Dermis microvascular lymphatic vessel endothelial cell (primary cell): ENCODE measurements around the gene VAV2. TPM values are rescaled to one million over a fixed set of nuclear protein-coding genes. Genes with fewer than 3 reads are reported as not detected.
A peak's percentile ranks its signal among the peaks of the same experiment; 100 is the strongest.
"Not testable (repeated sequence)": the region's sequence is repeated elsewhere in the genome, so short reads cannot be mapped to it uniquely, and the experiment has no call there.

Experiments
- DNase-seq, 2 donors: peaks; one replicate each; pipeline versions ENCODE4 v3.0.0 to v3.0.0-alpha.2; 2010; ENCODE audit warnings: low read depth in 2 of 2
- total RNA-seq: library from RNA; depleted of rRNA; stranded (reverse); fragments of >200 nt; gene quantifications from 2 replicates; pipeline ENCODE4 v1.2.1, GENCODE V29; 2014

The VAV2 gene
- total RNA-seq, 1 donor from 2014 or later: 15.0 TPM

DNA sequence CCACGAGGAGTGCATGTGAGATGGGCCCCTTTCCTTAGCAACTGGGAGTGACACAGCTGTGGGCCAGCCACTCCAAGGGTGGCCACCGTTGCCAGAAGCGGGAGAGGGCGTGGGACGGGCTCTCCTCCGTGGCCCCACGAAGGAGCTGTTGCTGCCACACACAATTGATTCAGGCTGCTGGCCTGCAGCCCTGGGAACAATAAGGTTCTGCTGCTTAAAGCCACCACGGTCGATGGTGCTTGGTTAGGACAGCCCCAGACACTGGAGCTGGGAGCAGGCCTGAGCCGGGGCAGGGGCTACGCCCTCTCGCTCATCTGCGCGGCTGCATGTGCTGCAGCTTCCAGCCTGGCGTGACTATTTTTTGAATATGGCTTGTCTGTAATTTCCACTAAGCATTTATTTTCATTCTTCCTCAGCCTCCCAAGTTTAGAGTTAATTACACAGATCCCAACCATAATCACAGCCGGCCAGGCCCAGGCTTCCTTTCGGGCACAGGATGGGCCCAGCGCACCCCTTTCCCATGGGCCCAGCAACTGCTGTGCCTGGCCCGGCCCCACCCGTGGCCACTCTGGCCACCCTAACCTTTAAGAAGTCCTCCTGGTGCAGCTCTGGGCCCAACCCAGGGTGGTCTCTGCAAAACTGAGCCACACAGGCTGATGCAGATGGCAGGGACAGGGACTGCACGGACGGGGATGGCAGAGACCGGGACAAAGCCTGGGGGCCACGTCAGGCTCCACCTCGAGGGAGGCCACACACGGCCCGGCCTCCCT is 49.7 kb downstream of the VAV2 start:
- DNase-seq: no peak

DNA sequence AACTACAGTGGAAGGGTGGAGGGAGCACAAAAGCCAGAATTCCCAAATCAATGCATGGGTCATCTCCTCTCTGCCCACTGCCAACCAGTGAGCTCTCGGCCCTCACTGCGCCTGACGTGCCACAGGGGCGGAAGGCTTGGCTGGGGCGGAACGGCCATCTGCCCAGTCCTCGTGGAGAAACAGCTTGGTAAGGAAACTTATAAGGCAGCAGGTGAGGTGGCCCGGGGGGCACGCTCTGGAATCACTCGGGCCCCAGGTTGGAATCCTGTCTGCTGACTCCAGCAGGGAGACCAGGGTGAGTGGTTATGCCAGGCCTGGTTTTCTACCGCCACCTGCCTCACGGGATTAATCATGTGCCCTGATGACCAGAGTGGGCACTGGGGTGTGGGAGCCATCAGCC is 52.3 kb downstream of the VAV2 start:
- no peak for DNase-seq

GRCh38 chr9:133939171-133939785 is 52.8 kb downstream of the VAV2 start:
- no peak for DNase-seq

DNA sequence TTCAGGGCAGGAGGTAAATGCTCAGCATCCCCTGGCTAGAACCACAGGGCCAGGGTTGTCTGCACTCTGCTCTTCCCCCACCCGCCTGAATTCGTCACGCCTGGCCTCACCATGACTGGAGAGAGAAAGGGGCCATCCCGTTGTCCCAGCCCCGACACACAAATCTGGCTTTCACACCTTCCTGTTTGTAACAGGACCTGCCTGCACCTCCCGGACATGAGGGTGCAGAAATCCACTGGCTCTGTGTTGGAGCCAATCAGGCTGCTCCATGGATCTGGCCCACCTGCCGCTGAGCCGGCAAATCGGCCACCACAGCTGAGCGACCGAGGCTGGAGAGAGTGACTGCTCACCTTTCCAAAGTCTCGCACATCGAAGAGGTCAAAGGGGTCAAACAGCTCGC is 53.4 kb downstream of the VAV2 start:
- no peak for DNase-seq

DNA sequence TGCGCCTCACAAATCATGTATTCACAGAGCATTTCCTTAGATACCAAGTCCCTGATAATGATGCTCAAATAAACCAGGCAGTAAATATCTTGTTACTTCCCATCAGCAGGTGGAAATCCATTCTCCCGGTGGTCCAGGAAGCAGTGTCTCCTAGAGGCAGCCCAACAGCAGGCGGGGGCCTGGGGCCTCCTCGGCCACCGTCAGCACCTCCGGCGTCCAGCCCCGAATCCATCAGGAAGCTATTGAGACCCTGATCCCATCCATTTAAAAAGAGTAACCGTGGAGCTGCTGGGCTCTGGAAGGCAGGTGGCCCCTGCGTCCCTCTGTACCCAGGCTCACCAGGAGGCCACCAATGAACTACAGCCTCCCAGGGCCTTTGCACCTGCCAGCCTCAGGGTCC is 54.0 kb downstream of the VAV2 start:
- no peak for DNase-seq

DNA sequence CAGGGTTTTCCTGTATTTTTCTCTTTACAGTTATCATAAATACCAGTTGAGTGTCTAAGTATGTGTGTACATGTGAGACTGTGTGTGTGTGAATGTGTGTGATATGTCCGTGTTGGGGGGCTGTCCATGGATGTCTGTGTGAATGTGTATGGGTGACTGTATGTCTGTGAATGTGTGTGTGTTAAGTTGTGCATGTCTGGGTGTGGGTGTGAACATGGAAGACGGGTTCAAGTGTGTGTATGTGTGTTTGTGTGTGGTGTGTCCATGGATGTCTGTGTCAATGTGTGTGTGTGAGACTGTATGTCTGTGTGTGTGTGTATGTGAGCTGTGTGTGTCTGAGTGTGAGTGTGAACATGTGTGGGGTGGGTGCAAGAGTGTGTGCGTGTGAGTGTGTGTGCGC is 55.0 kb downstream of the VAV2 start:
- DNase-seq: no peak

DNA sequence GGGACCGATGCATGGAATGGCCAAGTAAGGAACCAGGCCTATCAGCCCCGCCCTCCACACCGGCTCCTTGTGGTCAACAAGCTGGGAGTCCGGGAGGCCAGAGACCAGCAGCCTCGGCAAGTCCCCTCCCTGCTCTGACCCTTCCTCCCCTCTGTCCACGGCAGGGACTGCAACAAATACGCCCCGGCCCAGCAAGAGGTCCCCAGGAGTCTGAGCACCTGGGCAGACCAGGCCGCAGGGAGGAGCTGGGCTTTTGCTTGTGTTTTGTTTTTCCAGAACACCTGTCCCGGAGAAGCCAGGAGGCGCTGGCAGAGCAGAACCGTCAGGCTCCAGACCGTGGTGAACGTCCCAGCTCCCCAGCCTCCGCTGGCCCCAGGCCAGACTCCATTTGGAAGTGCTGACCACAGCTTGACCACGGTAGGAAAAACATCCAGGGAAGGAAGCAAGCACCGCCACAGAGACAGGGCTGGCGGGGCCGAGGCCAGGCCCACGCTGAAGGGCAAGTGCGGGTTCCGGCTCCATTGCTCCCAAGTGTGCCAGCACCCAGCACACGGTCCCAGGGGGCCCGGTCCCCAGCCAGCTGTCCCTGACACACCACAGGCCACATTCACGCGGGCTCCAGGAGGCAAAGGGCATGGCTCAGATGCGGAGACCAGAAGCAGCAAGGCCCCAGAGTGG is 56.7 kb downstream of the VAV2 start:
- DNase-seq: peak; percentile 75 to 84

DNA sequence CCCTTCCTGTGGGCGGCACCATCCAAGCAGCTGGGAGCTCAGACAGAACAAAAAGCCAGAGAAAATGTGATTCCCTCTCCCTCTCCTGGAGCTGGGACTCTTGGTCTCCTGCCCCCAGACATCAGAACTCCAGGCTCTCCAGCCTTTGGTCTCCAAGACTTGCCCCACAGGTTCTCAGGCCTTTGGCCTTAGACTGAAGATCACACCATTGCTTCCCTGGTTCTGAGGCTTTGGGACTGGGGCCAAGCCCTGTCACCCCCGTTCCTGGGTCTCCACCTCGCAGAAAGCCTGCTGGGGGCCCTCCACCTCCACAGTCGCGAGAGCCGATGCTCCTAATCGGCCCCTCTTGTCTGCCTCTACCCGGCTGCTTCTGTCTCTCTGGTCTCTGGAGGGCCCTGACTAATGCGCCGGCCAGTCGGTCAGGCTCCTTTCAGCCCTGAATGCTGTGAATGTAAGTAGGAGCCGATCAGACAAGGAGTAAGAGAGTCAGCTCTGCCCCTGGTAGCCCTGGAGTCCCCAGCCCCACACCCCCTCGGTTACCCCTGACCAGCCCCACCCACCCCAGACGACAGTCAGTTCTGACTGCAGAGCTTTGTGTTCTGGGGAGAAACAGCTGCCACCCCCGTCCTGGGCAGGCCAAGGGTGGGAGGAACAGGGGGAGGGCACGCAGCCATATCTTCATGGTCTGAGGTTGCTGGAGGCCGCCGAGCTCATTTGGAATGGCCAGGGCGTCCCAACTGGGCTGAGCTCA is 57.5 kb downstream of the VAV2 start:
- DNase-seq: no peak

DNA sequence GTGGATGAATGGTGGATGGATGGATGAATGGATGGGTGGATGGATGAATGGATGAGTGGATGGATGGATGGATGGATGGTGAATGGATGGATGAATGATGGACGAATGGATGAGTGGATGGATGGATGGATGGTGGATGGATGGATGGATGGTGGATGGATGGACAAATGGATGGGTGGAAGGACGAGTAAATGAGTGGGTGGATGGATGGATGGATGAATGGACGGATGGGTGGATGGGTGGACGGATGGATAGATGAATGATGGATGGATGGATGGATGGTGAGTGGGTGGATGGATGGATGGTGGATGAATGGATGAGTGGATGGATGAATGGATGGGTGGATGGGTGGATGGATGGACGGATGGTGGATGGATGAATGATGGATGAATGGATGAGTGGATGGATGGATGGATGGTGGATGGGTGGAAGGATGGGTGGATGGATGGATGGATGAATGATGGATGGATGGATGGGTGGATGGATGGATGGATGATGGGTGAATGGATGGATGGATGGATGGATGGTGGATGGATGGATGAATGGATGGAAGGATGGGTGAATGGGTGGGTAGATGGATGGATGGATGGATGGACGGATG is 58.6 kb downstream of the VAV2 start:
- no peak for DNase-seq

DNA sequence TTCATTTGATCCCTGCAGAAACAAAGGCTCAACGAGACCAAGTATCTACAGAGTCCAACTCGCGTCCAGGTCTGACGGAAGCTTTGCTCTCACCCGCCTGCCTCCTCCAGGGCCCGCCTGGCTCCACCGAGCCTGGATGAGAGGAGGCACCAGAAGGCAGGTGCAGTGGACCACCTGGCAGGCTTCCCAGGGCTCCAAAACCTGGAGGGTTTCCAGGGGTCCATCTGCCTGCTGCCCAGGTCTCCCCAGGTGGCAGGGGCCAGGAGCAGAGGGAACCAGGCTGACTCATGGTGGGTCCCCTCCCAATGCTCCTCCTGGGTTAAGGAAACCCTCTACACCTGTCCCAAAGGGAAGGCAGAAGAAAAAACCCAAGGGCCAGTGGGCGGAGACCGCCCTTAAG is 59.5 kb downstream of the VAV2 start:
- DNase-seq: no peak

- DNase-seq: peak in 1 of 2 donors; percentile 75
Measured at GRCh38 chr9:133932181-133932580, 59.9 kb downstream of the VAV2 start.

DNA sequence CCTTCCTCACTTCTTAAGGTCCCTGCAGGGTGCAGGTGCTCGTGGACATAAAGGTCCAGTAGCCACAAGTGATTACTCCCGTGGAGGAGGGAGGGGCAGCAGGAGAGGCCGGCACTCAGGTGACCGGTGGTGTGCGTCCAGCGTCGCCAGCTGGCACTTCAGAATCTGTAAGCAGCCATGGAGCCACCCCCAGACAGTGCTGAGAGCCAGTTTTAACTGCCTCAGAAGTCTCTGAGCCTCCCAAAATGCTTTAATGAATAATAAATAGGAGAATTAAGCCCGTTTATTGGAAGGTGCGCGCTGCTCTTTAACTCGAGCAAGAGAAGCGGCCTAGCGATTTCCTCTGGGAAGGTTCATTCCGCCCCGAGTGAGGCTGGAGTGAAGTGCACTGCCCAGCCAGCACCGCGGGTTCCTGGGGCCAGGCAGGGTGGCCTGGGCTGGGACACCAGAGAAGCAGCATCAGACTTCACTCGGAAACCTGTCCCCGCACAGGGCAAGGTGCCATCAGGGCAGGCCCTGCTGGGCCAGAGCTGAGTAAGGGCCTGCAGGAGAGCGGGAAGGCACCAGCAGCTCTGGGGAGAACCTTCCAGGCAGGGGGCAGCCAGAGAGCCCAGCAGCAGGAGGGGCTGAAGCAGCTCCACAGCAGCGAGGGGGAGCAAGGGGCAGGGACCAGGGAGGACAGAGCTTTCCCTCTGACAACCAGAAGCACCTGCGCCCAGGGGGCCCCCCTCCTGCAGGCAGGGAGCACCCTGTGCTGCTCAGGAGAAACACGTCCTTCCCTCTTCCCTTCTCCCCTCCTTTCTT is 61.2 kb downstream of the VAV2 start:
- DNase-seq: no peak

- DNase-seq: no peak
Measured at GRCh38 chr9:133930046-133930681, 62.0 kb downstream of the VAV2 start.

DNA sequence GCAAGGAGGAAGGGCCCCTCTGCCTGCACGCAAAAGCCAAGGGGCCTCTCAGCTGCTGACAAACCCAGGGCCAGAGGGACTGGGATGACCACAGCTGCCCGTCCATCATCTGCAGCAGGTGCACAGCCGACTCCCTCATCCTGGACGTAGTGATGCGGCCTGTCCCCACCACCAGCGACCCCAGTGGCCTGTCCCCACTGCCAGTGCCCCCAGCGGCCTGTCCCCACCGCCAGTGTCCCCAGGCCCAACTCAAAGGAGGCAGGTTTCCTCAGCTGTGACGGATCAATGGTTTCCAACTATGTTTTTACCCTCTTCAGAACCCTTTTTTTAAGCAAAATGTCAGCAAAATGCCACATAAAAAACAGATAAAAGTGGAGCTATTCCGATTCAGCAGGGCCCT is 62.5 kb downstream of the VAV2 start:
- no peak for DNase-seq

GRCh38 chr9:133928248-133928764 is 63.8 kb downstream of the VAV2 start:
- no peak for DNase-seq

DNA sequence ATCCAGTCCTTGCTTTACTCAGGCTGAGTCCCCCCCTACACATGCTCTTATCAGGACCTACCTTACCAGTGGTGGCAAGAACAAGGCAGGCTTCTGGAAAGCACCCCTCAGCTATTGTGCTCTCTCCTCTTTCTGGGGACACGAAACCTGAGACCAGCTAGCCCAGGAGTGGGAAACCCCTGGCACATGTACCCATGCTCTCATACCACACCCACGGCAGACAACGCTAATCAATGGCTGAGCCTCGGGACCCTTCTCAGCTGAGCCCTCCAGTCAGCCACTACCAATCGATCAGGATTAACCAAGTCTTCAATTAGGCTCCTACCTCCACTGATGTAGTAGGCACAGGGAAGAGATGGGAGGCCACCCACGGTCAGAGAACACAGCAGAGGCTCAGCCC is 65.1 kb downstream of the VAV2 start:
- no peak for DNase-seq

- no peak for DNase-seq
Measured at GRCh38 chr9:133926165-133926856, 65.8 kb downstream of the VAV2 start.

DNA sequence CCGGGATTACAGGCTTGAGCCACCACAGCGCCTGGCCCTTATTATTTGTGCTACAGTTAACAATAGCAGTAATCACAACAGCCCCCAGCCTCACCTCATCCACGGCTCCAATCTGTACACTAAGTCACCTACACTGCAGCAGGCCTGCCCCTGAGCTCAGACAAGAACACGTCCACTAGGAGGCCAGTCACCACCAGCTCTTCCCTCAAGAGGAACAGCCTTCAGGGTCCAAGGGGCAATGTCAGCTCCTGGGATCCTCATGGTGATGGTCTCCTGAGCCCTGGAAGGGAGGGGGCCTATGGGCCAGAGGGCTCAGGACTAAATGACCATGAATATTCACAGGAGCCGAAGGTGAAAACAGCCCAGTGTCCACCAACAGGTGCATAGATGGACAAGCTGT is 67.7 kb downstream of the VAV2 start:
- no peak for DNase-seq

- not testable (repeated sequence) for DNase-seq
Measured at GRCh38 chr9:133923608-133924007, 68.5 kb downstream of the VAV2 start.
